Epithelial cell of proximal tubule (primary cell): Measurements from ENCODE around the gene AGBL1. TPM values are rescaled to one million over a fixed set of nuclear protein-coding genes. Genes with fewer than 3 reads are reported as not detected.

Source experiments
- DNase-seq: peaks from one replicate; pipeline ENCODE4 v3.0.0-alpha.2; 2011; ENCODE audit warnings: low read depth
- H3K4me3 ChIP-seq: 2 replicates; pipeline ENCODE4 v1.5.1; 2011; ENCODE audit warnings: low read depth, mild to moderate bottlenecking, low read length
- CTCF ChIP-seq: conservative IDR thresholded peaks from 2 replicates; pipeline ENCODE4 v1.5.1; 2012; ENCODE audit warnings: low read depth, mild to moderate bottlenecking, low read length
- total RNA-seq: library from RNA; depleted of rRNA; stranded (reverse); fragments of >200 nt; gene quantifications from 2 replicates; pipeline ENCODE4 v1.2.3, GENCODE V29; 2015

The AGBL1 gene
- total RNA-seq, 1 donor from 2014 or later, result not detected

GRCh38 chr15:86256628-86257027, 177.0 kb downstream of the AGBL1 start:
- TF ChIP-seq CTCF, result no peak
- H3K4me3 ChIP-seq, result no peak overlapping the region
- no peak for DNase-seq

- no peak for DNase-seq
- no peak overlapping the region for H3K4me3 ChIP-seq
Measured at GRCh38 chr15:86259589-86259988, 179.9 kb downstream of the AGBL1 start.

GRCh38 chr15:86263230-86263629, 183.6 kb downstream of the AGBL1 start:
- TF ChIP-seq CTCF, result no peak
- no peak overlapping the region for H3K4me3 ChIP-seq
- no peak for DNase-seq

More at GRCh38 chr15:86259589-86259988, 179.9 kb downstream of the AGBL1 start:
- no peak for TF ChIP-seq CTCF

GRCh38 chr15:86266896-86267484, 187.3 kb downstream of the AGBL1 start:
- no peak overlapping the region for H3K4me3 ChIP-seq

GRCh38 chr15:86267892-86268291, 188.2 kb downstream of the AGBL1 start:
- no peak overlapping the region for H3K4me3 ChIP-seq
- no peak for DNase-seq
- no peak for TF ChIP-seq CTCF

More at GRCh38 chr15:86266896-86267484, 187.3 kb downstream of the AGBL1 start:
- DNase-seq, result no peak
- no peak for TF ChIP-seq CTCF

- no peak for TF ChIP-seq CTCF
- H3K4me3 ChIP-seq, result no peak overlapping the region
- DNase-seq, result no peak
Measured at GRCh38 chr15:86268558-86268957, 188.9 kb downstream of the AGBL1 start.

GRCh38 chr15:86273309-86273708, 193.6 kb downstream of the AGBL1 start:
- TF ChIP-seq CTCF, result no peak

More at GRCh38 chr15:86273309-86273708, 193.6 kb downstream of the AGBL1 start:
- DNase-seq, result no peak
- no peak overlapping the region for H3K4me3 ChIP-seq
